ENCODE data around the gene LTC4S. TPM values are rescaled to one million over a fixed set of nuclear protein-coding genes. Genes with fewer than 3 reads are reported as not detected.

The LTC4S gene
- total and polyA plus RNA-seq, 2 experiments from 2014 or later, result 5.8 to 10.1 TPM

- TF ChIP-seq CTCF (conservative IDR thresholded peaks at IDR 0.05; ENCODE audit: low read depth in 2 of 2) (no peak), REST (IDR thresholded peaks at IDR 0.05; ENCODE audit: unreplicated experiment) (no peak), EZH2 (IDR thresholded peaks at IDR 0.05; ENCODE audit: low read depth, unreplicated experiment) (no peak)
Measured at GRCh38 chr5:179773686-179774040, 20.1 kb upstream of the LTC4S start (continued).

- no peaks in the 10 kb centered on the region for H3K9me3 Mint-ChIP-seq
- no peak for TF ChIP-seq POLR2AphosphoS5 (IDR thresholded peaks at IDR 0.05; ENCODE audit: low read depth)
- TF ChIP-seq NANOG (IDR thresholded peaks at IDR 0.05; ENCODE audit: borderline replicate concordance), result no peak
- no peak for TF ChIP-seq ETS1 (IDR thresholded peaks at IDR 0.05)
- no peak for TF ChIP-seq JUNB (IDR thresholded peaks at IDR 0.05; ENCODE audit: unreplicated experiment)
- TF ChIP-seq ZNF331 (CRISPR knock-in tag; IDR thresholded peaks at IDR 0.05; ENCODE audit: low read depth), result no peak
- TF ChIP-seq ZNF462 (CRISPR knock-in tag; IDR thresholded peaks at IDR 0.05), result no peak
- no peak for TF ChIP-seq REST (IDR thresholded peaks at IDR 0.05; ENCODE audit: unreplicated experiment)
Measured at GRCh38 chr5:179774442-179774841, 19.3 kb upstream of the LTC4S start.

More at GRCh38 chr5:179774442-179774841, 19.3 kb upstream of the LTC4S start:
- no peak overlapping the region for H3K4me3 ChIP-seq
- H3K4me1 ChIP-seq (ENCODE audit: insufficient read depth), result no peaks in the 10 kb centered on the region
- H2AFZ ChIP-seq, result no peak overlapping the region
- ATAC-seq, result peak; percentile 26; the same call in 1 of the 3 replicates
- no peaks in the 10 kb centered on the region for H3K9me2 ChIP-seq (ENCODE audit: insufficient read depth)
- Mint-ChIP-seq H3K4me3 (no peak overlapping the region), H3K27me3 (ENCODE audit: insufficient read depth, low read depth, poor library complexity) (peaks cover 8% of the 10 kb centered on the region), H3K4me1 (no peaks in the 10 kb centered on the region), H3K27ac (no peak overlapping the region), H3K36me3 (ENCODE audit: low read depth) (peaks cover 83% of the 10 kb centered on the region)
- no peaks in the 10 kb centered on the region for H3K27me3 ChIP-seq (ENCODE audit: insufficient read depth)
- no peaks in the 10 kb centered on the region for H3K79me2 ChIP-seq (replicated peaks; ENCODE audit: insufficient read depth)
- H3K27ac ChIP-seq (ENCODE audit: low read depth), result no peak overlapping the region
- H3K36me3 ChIP-seq (ENCODE audit: insufficient read depth), result peaks cover 54% of the 10 kb centered on the region
- no peak overlapping the region for H3K4me2 ChIP-seq
- H3F3A ChIP-seq (replicated peaks; ENCODE audit: low read depth), result peaks cover 13% of the 10 kb centered on the region; the same call in 1 of the 2 replicates
- no peak for DNase-seq (ENCODE audit: low spot score)
- H4K20me1 ChIP-seq (replicated peaks; ENCODE audit: insufficient read depth), result peaks cover 21% of the 10 kb centered on the region
